ENCODE measurements around the gene EXOSC6. TPM values are rescaled to one million over a fixed set of nuclear protein-coding genes. Genes with fewer than 3 reads are reported as not detected.

The EXOSC6 gene
- total RNA-seq, 1 experiment from 2014 or later, result 41.6 TPM

- Histone ChIP-seq H3T11ph (ENCODE audit: low read length) (no peak overlapping the region), H3K23ac (ENCODE audit: insufficient read length, low read depth, low read length) (no peak overlapping the region), H4K20me1 (ENCODE audit: control insufficient read depth, insufficient read depth, insufficient read length) (no peaks in the 10 kb centered on the region), H2BK5ac (ENCODE audit: insufficient read length, low read length) (no peak overlapping the region), H2AFZ (ENCODE audit: low read length) (no peak overlapping the region), H3K23me2 (ENCODE audit: insufficient read length, low read depth, low read length, poor library complexity, severe bottlenecking) (no peaks in the 10 kb centered on the region), H3K4me2 (ENCODE audit: insufficient read depth, insufficient read length, low read length) (no peak overlapping the region), H3K79me2 (ENCODE audit: insufficient read depth, low read length) (no peaks in the 10 kb centered on the region), H3K27me3 (ENCODE audit: insufficient read depth, low read length) (no peaks in the 10 kb centered on the region), H2BK120ac (ENCODE audit: low read depth, low read length, poor library complexity, severe bottlenecking) (no peak overlapping the region), H4K91ac (ENCODE audit: insufficient read length, low read depth, low read length) (no peak overlapping the region), H4K5ac (ENCODE audit: insufficient read length, low read depth, low read length) (no peak overlapping the region), H4K8ac (replicated peaks; ENCODE audit: insufficient read length, low read depth, low read length) (no peak overlapping the region), H2BK15ac (ENCODE audit: low read depth, low read length) (no peak overlapping the region), H3K4me1 (ENCODE audit: insufficient read depth, low read length) (no peaks in the 10 kb centered on the region), H3K9ac (ENCODE audit: extremely low read depth, insufficient read length, low read length) (no peak overlapping the region), H2BK12ac (ENCODE audit: insufficient read length, low read depth, low read length) (no peak overlapping the region), H3K9me3 (ENCODE audit: control insufficient read depth, low read depth, low read length) (no peaks in the 10 kb centered on the region), H3K18ac (ENCODE audit: insufficient read length, low read depth, low read length) (no peak overlapping the region), H2AK5ac (ENCODE audit: insufficient read length, low read length) (no peak overlapping the region), H3K14ac (ENCODE audit: insufficient read depth, low read length) (no peak overlapping the region), H3K4ac (ENCODE audit: low read depth, low read length) (no peak overlapping the region), H3K27ac (ENCODE audit: insufficient read length, low read depth, low read length) (no peak overlapping the region), H2BK20ac (ENCODE audit: low read depth, low read length, poor library complexity, severe bottlenecking) (no peak overlapping the region), H3K56ac (ENCODE audit: insufficient read length, low read depth, low read length) (no peak overlapping the region), H3K79me1 (ENCODE audit: insufficient read depth, low read depth, low read length, poor library complexity, severe bottlenecking) (peaks cover 3% of the 10 kb centered on the region)
- no peak for DNase-seq
- Mint-ChIP-seq H3K36me3 (ENCODE audit: insufficient read depth in 1 of 3, low read depth in 3 of 3) (peaks cover 69 to 88% (median 87%) of the 10 kb centered on the region in 3 experiments), H3K27me3 (ENCODE audit: low read depth) (no peaks in the 10 kb centered on the region), H3K27ac (peak overlapping the region in 1 of 3 experiments; percentile 61; a peak in 2 of 7 replicates), H3K4me3 (no peak overlapping the region), H3K4me1 (no peaks in the 10 kb centered on the region), H3K9me3 (no peaks in the 10 kb centered on the region)
- no peak for TF ChIP-seq CTCF (conservative IDR thresholded peaks at IDR 0.05)
- no CpG with 5 or more reads among the region's 3 CpGs for WGBS (ENCODE audit: extremely low coverage, insufficient read length, low lambda C conversion rate)
Measured at GRCh38 chr16:70270176-70270575, 18.4 kb upstream of the EXOSC6 start.
